Breast epithelium (tissue), 4 donors: ENCODE data around the gene DENND6A. TPM values are rescaled to one million over a fixed set of nuclear protein-coding genes. Genes with fewer than 3 reads are reported as not detected.

Experiments
- DNase-seq, 2 donors: peaks; one replicate each; pipeline ENCODE4 v3.0.0-alpha.2; 2019; ENCODE audit warnings: low spot score in 2 of 2
- H3K27ac ChIP-seq, 2 donors: fragments of 200-600 bp; sonication (generic) in 1 of 2; one replicate each; pipeline ENCODE4 v1.5.1; 2016 to 2019; ENCODE audit warnings: mild to moderate bottlenecking in 1 of 2
- H3K27me3 ChIP-seq, 2 donors: fragments of 200-600 bp; sonication (generic) in 1 of 2; one replicate each; pipeline versions ENCODE4 v1.5.1 to v1.6.0; 2017 to 2019; ENCODE audit warnings: control low read depth in 1 of 2, mild to moderate bottlenecking in 1 of 2
- H3K36me3 ChIP-seq: fragments of 200-600 bp; one replicate; pipeline ENCODE4 v1.5.1; 2019
- H3K4me1 ChIP-seq, 2 donors: fragments of 200-600 bp; sonication (generic); one replicate each; pipeline ENCODE4 v1.5.1; 2016 to 2019; ENCODE audit warnings: control low read depth in 1 of 2
- H3K4me3 ChIP-seq, 3 donors: fragments of 200-600 bp; sonication (generic); 1 replicate in 2 of 3; 2 replicates in 1 of 3; pipeline ENCODE4 v1.5.1; 2016 to 2019; ENCODE audit warnings: mild to moderate bottlenecking in 3 of 3, moderate library complexity in 2 of 3
- H3K9me3 ChIP-seq, 2 donors: fragments of 200-600 bp; sonication (generic) in 1 of 2; one replicate each; pipeline ENCODE4 v1.5.1; 2016 to 2019; ENCODE audit warnings: control low read depth in 1 of 2
- CTCF ChIP-seq, 3 donors: fragments of 450-650 bp; IDR thresholded peaks; one replicate each; pipeline ENCODE4 v1.5.1; 2016 to 2017; ENCODE audit warnings: antibody characterized with exemption in 3 of 3, mild to moderate bottlenecking in 3 of 3, moderate library complexity in 3 of 3
- POLR2A ChIP-seq: fragments of 450-650 bp; IDR thresholded peaks from one replicate; pipeline ENCODE4 v1.6.1; 2016; ENCODE audit warnings: antibody characterized with exemption, mild to moderate bottlenecking, moderate library complexity
- POLR2AphosphoS5 ChIP-seq, 3 donors: sonication (generic); formaldehyde crosslinking; IDR thresholded peaks; one replicate each; pipeline ENCODE4 v1.6.1; 2017; ENCODE audit warnings: antibody characterized with exemption in 3 of 3
- intact Hi-C: fragments of 100-400 bp; cut with DNase I; formaldehyde crosslinking; loops from one replicate; pipeline ENCODE4 v1.15.1; 2023; ENCODE audit warnings: low total_unique reads
- total RNA-seq, 3 donors: library from RNA; depleted of rRNA; stranded (reverse); fragments of >200 nt; gene quantifications; one replicate each; pipeline ENCODE4 v1.1.0, GENCODE V29; 2016

Gene DENND6A
- total RNA-seq, 3 donors from 2014 or later = 33.1 to 56.2 (median 38.0) TPM

GRCh38 chr3:57583544-57583943, 109.3 kb downstream of the DENND6A start:
- H3K27me3 ChIP-seq = no peaks in the 10 kb centered on the region
- H3K27ac ChIP-seq = no peak overlapping the region
- no peak for TF ChIP-seq POLR2AphosphoS5 (IDR thresholded peaks at IDR 0.05)
- TF ChIP-seq CTCF (IDR thresholded peaks at IDR 0.05) = no peak
- TF ChIP-seq POLR2A = no peak
- no peaks in the 10 kb centered on the region for H3K9me3 ChIP-seq
- H3K4me3 ChIP-seq = no peak overlapping the region
- H3K4me1 ChIP-seq = peaks cover 0 to 4% of the 10 kb centered on the region in 2 donors
- intact Hi-C loops = no loop called here
- H3K36me3 ChIP-seq = no peaks in the 10 kb centered on the region
- no peak for DNase-seq

GRCh38 chr3:57582474-57583168, 110.3 kb downstream of the DENND6A start:
- Histone ChIP-seq H3K4me3 (no peak overlapping the region), H3K9me3 (no peaks in the 10 kb centered on the region), H3K27me3 (no peaks in the 10 kb centered on the region), H3K36me3 (no peaks in the 10 kb centered on the region), H3K27ac (peak overlapping the region in 1 of 2 donors; percentile 44), H3K4me1 (peaks cover 0 to 4% of the 10 kb centered on the region in 2 donors)
- intact Hi-C loops = no loop called here
- TF ChIP-seq POLR2AphosphoS5 (IDR thresholded peaks at IDR 0.05) = no peak
- peak in 1 of 3 donors; percentile 34 for TF ChIP-seq CTCF (IDR thresholded peaks at IDR 0.05)
- DNase-seq = peak in 1 of 2 donors; percentile 69

DNA sequence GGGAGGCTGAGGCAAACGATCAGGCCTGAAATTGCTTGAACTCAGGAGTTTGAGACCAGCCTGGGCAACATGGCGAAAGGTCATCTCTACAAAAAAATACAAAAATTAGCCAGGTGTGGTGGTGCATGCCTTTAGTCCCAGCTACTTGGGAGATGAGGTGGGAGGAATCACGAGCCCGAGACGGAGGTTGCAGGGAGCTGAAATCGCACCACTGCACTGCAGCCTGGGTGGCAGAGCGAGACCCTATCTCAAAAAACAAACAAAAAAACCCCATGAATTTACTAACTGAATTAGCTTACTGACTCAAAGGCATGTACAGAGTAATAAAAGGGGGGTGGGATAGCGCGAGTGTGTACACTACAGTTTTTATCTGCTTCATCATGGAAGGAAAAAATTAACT, 115.1 kb downstream of the DENND6A start:
- no peak for DNase-seq
- no peaks in the 10 kb centered on the region for H3K36me3 ChIP-seq
- no peaks in the 10 kb centered on the region for H3K4me1 ChIP-seq
- H3K27me3 ChIP-seq = no peaks in the 10 kb centered on the region
- H3K27ac ChIP-seq = no peak overlapping the region
- intact Hi-C loops = no loop called here
- TF ChIP-seq POLR2A (no peak), POLR2AphosphoS5 (IDR thresholded peaks at IDR 0.05) (no peak), CTCF (IDR thresholded peaks at IDR 0.05) (no peak)
- H3K9me3 ChIP-seq = no peaks in the 10 kb centered on the region
- H3K4me3 ChIP-seq = no peak overlapping the region

GRCh38 chr3:57575966-57576626, 116.8 kb downstream of the DENND6A start:
- TF ChIP-seq POLR2A (no peak), POLR2AphosphoS5 (IDR thresholded peaks at IDR 0.05) (no peak), CTCF (IDR thresholded peaks at IDR 0.05) (no peak)
- intact Hi-C loops = no loop called here
- no peak for DNase-seq
- Histone ChIP-seq H3K36me3 (peaks cover 4% of the 10 kb centered on the region), H3K9me3 (no peaks in the 10 kb centered on the region), H3K27ac (no peak overlapping the region), H3K4me1 (no peaks in the 10 kb centered on the region), H3K4me3 (no peak overlapping the region), H3K27me3 (no peaks in the 10 kb centered on the region)

Other genes with a start within 250 kb of the DENND6A start
- under 1 TPM; 0.15 to 0.33 (median 0.32) TPM for gene DNAH12, start 148.7 kb downstream of the DENND6A start, total RNA-seq
- 10 to 100 TPM; 17.4 to 26.8 (median 18.4) TPM for gene PDE12, start 136.8 kb downstream of the DENND6A start, total RNA-seq
- 100 to 1,000 TPM in 2 of 3 donors, 10 to 100 TPM in 1; 93.6 to 125 (median 120) TPM for gene ARF4, start 95.7 kb downstream of the DENND6A start, total RNA-seq
- gene SLMAP, start 63.2 kb upstream of the DENND6A start, total RNA-seq = 100 to 1,000 TPM in 1 of 3 donors, 10 to 100 TPM in 2; 41.3 to 105 (median 83.6) TPM